AG04450 (cell line): ENCODE data around the gene LDHD. TPM values are rescaled to one million over a fixed set of nuclear protein-coding genes. Genes with fewer than 3 reads are reported as not detected.

Experiments used
- CTCF ChIA-PET: fragments of 300-600, 350-600 bp; formaldehyde crosslinking; extraction: SDS; loops from one replicate; lab custom pipeline; 2022; ENCODE audit warnings: antibody characterized with exemption, inconsistent platforms; lab: Charles Lee
- POLR2A ChIA-PET: fragments of 350-600 bp; formaldehyde crosslinking; extraction: SDS; loops from one replicate; lab custom pipeline; 2021; ENCODE audit warnings: antibody characterized with exemption, inconsistent platforms; lab: Yijun Ruan, JAX
- DNase-seq: peaks from one replicate; pipeline ENCODE4 v3.0.0-alpha.2; 2011; ENCODE audit warnings: low read depth, low spot score
- H3K27ac ChIP-seq: one replicate; pipeline ENCODE4 v1.5.1; 2012; ENCODE audit warnings: low read depth, low read length, control low read depth
- H3K27me3 ChIP-seq: one replicate; pipeline ENCODE4 v1.6.0; 2012; ENCODE audit warnings: low read length; ENCODE audit not compliant: control insufficient read depth, insufficient read depth
- H3K4me3 ChIP-seq: 2 replicates; pipeline ENCODE4 v1.5.1; 2011; ENCODE audit warnings: mild to moderate bottlenecking, low read depth, low read length, control low read depth
- H3K9me3 ChIP-seq: 2 replicates; pipeline ENCODE4 v1.5.1; 2012; ENCODE audit warnings: low read length; ENCODE audit not compliant: control insufficient read depth, insufficient read depth
- polyA plus RNA-seq: library from polyadenylated mRNA; depleted of rRNA; stranded (reverse); fragments of >200 nt; gene quantifications from 2 replicates; pipeline ENCODE4 v1.2.3, GENCODE V29; 2011
- TF ChIP-seq, protein P1 (sequence below): IDR thresholded peaks from 2 replicates; pipeline ENCODE4 v1.5.1; 2011; ENCODE audit warnings: low read depth, low read length, control low read depth, inconsistent platforms

LDHD gene
- polyA plus RNA-seq, 1 experiment, result 0.38 TPM

DNA sequence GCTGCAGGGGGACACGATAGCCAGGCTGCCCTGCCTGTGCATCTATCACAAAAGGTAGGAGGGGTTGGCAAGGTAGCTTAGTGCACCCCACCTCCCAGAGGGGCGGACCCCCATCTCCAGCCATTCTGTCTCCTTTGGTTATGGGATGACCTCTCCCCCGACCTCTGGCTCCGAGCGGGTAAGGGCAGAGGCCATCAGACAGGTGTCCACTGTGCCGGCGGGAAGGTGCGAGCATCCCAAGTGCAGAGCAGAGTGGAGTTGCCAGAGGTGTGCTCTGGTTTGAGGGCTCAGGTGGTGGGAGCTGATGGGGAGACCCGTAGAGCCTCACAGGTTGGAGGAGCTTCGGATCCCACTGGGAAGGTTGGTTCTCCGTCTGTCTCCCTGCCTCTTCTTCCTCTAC is 11.7 kb downstream of the LDHD start:
- Histone ChIP-seq H3K4me3 (no peak overlapping the region), H3K27me3 (no peaks in the 10 kb centered on the region), H3K27ac (no peak overlapping the region), H3K9me3 (no peaks in the 10 kb centered on the region; the same call in 1 of the 2 replicates)
- CTCF ChIA-PET, result interaction anchor here (0.7 to 1.9 kb wide), 3 partner anchors 8 to 120 kb away, joined by 3 to 11 read pairs (median 4); partner anchors contain the start of genes WDR59 and ZNRF1
- no peak for DNase-seq
- TF ChIP-seq, protein P1, sequence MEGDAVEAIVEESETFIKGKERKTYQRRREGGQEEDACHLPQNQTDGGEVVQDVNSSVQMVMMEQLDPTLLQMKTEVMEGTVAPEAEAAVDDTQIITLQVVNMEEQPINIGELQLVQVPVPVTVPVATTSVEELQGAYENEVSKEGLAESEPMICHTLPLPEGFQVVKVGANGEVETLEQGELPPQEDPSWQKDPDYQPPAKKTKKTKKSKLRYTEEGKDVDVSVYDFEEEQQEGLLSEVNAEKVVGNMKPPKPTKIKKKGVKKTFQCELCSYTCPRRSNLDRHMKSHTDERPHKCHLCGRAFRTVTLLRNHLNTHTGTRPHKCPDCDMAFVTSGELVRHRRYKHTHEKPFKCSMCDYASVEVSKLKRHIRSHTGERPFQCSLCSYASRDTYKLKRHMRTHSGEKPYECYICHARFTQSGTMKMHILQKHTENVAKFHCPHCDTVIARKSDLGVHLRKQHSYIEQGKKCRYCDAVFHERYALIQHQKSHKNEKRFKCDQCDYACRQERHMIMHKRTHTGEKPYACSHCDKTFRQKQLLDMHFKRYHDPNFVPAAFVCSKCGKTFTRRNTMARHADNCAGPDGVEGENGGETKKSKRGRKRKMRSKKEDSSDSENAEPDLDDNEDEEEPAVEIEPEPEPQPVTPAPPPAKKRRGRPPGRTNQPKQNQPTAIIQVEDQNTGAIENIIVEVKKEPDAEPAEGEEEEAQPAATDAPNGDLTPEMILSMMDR, result no peak
- POLR2A ChIA-PET, result interaction anchor here (1.3 kb wide), 1 partner anchor 18 kb away, joined by 7 read pairs; no protein-coding TSS in a partner anchor

DNA sequence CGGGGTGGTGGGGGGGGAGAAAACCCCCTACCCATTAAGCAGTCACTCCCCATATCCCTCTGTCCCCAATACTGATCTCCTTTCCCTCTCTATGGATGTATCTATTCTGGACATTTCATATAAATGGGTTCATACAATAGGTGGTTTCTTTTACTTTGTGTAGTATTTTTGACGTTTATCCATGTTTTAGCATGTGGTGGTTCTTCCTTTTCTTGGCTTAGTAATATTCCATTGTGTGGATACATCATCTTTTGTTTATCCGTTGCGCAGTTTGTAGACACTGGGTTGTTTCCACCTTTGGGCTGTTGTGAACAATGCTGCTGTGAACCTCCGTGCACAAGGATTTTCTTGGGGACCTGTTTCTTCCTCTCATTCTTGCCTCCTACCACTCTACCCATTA is 12.6 kb downstream of the LDHD start:
- POLR2A ChIA-PET, result no interaction called here
- CTCF ChIA-PET, result no interaction called here
- DNase-seq, result no peak
- TF ChIP-seq, protein P1, result no peak
- no peaks in the 10 kb centered on the region for H3K27me3 ChIP-seq
- no peaks in the 10 kb centered on the region for H3K9me3 ChIP-seq
- no peak overlapping the region for H3K27ac ChIP-seq
- no peak overlapping the region for H3K4me3 ChIP-seq

DNA sequence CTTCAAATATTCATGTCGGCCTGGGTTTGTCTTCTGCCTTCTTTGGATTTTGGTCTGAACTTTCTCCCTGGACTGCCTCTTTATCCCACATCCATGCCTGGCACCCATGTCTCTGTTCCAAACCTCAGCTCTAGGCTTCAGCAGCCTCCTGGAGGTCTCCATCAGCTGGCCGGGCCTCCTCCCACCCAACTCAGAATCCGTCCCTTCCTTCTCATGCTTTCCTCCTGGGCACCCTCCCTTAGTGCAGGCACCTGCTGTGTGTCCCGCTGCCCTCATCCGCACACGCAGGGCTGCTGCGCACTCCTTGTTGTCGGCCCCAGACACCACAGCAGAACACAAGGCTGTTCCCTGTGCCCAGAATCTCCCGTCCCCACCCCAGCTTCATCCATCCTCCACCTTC is 14.0 kb downstream of the LDHD start:
- DNase-seq, result no peak
- TF ChIP-seq, protein P1, result no peak
- CTCF ChIA-PET, result interaction anchor here (1.3 kb wide), 1 partner anchor 9 kb away, joined by 5 read pairs; no protein-coding TSS in a partner anchor
- no peak overlapping the region for H3K27ac ChIP-seq
- H3K9me3 ChIP-seq, result no peaks in the 10 kb centered on the region
- POLR2A ChIA-PET, result no interaction called here
- H3K4me3 ChIP-seq, result no peak overlapping the region
- H3K27me3 ChIP-seq, result no peaks in the 10 kb centered on the region

DNA sequence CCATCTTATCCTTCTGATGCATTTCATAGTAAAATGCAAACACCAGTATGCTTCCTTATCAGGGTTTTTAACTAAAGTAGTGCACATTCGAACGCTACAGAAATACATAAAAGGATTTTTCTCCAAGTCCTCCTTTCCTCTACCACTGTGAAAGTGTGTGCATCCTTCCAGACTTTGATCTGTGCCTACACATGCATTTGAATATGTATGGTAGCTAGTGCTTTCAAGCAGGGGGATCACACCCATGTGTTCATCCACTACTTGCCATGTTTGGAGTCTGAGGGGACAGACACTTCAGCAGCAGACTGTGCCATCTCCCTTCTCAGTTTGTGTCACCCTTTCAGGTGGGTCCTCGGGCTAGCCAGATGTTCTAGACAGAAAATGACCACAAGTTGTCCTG is 14.9 kb downstream of the LDHD start:
- POLR2A ChIA-PET, result no interaction called here
- Histone ChIP-seq H3K9me3 (no peaks in the 10 kb centered on the region), H3K27me3 (no peaks in the 10 kb centered on the region), H3K4me3 (no peak overlapping the region), H3K27ac (no peak overlapping the region)
- CTCF ChIA-PET, result interaction anchor here (0.6 to 1.0 kb wide), 2 partner anchors 10 to 357 kb away, joined by 3 read pairs; no protein-coding TSS in a partner anchor
- no peak for DNase-seq
- TF ChIP-seq, protein P1, result no peak

DNA sequence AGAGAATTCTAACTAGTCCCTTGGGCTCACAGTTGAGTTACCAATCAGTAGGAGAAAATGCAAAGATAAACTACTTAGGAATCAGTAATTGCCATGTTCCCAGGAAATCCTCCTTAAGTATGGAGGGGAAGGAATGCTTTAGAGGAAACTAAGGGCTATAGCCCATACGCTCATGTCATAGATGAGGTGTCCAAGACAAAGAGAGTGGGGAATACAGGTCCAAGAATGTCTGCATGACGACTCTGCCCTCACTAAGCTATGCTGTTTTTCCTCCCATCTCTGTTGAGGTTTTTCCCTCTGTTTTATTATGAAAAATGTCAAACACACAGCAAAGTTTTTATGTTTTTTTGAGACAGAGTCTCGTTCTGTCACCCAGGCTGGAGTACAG is 16.0 kb downstream of the LDHD start:
- ChIA-PET CTCF (interaction anchor here (0.6 kb wide), 1 partner anchor 61 kb away, joined by 4 read pairs; no protein-coding TSS in a partner anchor), POLR2A (no interaction called here)
- TF ChIP-seq, protein P1, result no peak
- Histone ChIP-seq H3K9me3 (no peaks in the 10 kb centered on the region), H3K4me3 (no peak overlapping the region), H3K27me3 (no peaks in the 10 kb centered on the region), H3K27ac (no peak overlapping the region)
- DNase-seq, result no peak
